GM18519 (cell line): ENCODE data around the gene CASKIN1.
A peak's percentile ranks its signal among the peaks of the same experiment; 100 is the strongest.

ENCODE experiments used
- ATAC-seq: cut with Tn5 transposase; IDR thresholded peaks from one replicate; pipeline ENCODE4 v1.9.1; 2021; ENCODE audit warnings: mild to moderate bottlenecking, moderate library complexity; ENCODE audit not compliant: unreplicated experiment, low FRiP score

Gene CASKIN1

DNA sequence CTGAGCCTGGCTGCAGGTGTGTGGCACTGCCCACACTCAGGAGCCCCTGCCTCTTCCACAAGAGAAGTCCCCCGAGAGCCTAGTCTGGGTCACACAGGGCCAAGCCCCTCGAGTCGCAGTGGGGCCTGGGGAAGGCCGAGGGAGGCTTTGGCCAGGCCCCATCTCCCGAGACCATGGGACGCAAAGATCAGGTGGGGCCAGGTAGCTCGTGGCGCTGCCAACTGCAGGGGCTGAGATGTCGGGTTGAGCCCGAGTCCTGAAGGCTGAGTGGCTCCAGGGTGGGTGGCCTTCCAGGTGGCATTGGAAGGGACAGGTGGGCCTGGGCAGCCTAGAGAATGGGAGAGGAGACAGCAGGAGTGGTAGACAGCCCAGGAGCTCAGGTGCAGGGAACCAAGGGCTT is 34.5 kb downstream of the CASKIN1 start:
- no peak for ATAC-seq

DNA sequence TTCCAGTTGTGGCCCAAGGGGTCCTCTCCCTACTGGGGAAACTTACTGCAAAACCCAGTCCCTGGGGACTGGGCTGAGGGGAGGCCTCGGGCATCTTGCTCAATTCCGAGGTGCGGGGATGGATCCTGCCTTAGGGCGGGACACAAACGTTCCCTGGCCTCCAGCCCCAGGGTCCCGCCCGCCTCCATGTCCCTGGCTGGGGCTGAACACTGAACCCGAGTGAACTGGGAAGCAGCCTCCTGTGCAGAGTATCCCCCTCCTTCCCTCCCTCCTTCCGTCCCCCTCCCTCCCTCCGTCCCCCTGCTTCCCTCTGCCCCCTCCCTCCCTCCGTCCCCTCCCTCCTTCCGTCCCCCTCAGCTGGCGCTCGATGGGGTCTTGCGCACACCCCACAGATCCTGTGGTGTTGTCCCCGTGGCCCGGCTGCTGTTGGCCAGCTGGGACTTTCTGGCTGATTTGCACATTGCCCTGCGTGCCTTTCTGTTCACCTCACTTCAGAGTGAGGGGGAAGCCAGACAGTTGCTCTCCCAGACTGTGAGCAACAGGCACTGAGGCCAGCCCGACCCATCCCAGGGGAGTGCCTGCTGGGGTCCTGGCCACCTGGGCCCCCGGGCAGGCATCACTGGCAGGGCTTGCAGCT is 35.4 kb downstream of the CASKIN1 start:
- ATAC-seq, result no peak

DNA sequence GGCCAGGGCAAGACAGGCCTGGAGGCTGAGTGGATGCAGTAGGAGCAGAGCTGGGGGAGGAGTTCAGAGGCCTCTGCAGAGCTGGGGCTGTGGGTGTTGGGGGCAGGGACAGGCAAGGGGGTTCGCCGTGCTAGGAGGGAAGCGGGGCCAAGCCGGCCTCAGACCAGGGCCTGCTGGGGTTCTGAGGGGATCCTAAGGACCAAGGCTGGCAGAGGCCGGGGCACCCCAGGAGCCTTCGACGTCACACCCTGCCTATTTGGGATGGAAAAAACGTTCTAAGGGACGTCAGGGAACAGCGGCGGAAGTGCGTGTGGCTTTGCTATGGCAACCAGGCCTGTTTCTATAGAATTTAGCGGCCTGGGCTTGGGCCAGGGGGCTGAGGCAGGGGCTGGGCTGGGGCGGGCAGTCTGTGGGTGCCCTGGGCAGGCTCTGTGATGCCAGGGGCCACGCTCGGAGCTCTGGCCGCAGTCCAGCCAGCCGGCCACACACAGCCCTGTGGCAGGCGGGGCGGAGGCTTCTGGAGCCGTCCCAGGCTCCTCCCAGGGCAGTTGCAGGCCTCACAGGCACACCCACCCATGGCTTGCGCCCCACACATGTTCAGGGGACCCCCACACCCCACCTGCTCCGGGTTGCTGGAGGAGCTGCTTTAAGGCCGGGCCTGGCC is 37.1 kb downstream of the CASKIN1 start:
- no peak for ATAC-seq

DNA sequence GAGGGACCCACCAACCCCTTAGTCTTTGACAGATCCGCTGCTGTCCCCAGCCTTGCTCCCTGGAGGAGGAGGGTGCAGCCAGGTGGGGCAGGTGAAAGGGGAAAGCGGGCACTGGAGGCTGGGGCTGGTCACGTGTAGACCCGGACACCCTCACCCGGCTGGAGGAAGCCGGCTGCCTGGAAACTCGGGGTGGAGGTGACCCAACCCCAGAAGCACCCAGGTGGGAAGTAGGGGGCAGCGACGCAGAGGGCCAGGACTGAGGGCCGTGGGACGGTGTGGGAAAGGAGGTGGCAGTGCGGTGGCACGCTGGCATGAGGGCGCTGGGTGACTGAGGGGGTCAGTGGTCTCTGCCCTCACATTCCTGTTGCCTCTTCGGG is 38.2 kb downstream of the CASKIN1 start:
- ATAC-seq, result no peak

DNA sequence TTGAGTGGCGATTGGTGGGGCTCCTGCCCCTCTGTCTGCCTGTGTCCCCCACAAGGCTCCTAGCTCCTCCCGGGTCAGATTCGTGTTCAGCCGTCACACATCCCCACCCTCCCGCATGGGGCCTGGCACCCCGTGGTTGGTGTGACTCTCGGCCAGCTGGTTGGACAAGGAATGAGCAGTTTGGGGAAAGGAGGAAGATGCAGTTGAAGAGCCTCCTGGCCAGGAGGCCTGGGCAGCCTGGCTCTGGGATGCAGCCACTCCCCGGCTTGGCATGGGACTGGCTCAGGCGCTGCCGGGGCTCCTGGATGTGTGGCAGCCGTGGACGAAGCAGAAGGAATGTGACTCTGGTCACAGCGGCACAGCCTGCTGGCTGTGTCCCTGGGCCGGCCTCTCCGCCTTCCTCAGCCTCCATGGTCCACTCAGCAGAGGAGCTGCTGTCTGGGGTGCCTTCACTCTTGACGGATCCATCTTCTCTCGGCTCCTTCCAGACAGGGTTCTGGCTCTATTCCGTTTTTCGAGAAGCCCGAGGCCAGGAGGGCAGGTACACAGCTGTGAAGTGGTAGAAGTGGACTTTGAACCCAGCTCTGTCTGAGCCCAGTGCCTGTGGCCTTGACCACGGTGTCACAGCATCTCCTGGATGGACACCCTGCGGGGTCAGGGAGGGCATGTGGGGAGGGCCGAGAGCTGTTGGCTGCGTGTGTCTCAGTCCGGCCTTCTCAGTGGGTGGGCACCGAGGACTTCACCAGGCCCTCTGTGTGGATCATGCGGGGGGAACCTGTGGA is 38.7 kb downstream of the CASKIN1 start:
- no peak for ATAC-seq

DNA sequence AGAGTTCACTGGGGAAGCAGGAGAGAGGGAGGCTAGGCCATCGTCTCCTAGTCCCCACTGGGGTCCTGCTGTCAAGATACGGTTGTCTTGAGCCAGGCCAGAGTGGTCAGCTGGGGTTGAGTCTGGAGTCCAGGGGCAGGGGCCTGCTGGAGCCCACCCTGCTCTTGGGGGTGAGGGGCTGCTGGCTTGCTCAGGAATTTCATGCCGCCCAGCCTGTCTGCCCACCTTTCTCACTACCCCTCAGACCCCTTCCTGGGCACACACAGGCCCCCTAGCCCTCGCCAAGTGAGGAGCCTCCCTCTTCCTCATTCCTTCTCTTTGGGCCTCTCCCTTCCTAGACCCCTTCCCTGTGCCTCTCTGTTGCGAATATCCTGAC is 39.6 kb downstream of the CASKIN1 start:
- no peak for ATAC-seq

DNA sequence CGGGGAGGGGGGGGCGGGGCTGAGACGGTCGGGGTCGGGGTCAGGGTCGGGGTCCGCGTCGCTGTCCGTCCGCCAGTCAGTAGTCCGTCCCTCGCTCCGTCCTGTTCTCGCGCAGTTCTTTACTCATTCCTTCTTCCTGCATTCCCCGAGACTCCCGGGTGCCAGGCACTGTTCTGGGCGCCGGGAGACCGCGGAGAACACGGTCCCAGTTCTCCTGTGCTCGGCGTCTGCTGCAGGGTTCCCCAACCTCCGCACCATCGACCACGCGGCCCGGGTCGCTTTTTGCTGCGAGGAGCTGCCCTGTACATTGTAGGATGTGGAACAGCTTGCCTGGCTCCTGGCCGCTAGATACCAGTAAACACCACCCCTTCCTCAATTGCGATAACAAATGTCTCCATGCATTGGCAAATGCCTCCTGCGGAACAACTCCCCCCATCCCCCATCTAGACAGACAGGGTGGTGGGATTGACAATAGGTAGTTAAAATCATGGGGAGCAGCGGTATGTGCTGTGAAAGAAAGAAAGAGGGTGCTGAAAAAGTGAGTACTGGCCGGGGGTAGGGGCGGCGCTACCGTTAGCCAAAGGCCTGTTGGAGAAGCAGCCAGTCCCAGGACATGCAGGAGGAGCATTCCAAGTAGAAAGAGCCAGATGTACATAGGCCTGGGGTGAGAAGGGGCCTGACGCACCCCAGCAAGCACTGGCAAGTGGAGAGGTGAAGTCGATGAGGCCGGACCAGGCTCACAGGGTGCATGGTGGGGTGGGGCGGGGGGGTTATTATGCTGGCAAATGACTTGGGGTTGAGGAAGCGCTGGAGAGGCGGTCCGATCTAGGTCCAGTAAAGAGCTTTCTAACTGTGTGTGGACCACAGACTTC is 40.2 kb downstream of the CASKIN1 start:
- ATAC-seq, result no peak

DNA sequence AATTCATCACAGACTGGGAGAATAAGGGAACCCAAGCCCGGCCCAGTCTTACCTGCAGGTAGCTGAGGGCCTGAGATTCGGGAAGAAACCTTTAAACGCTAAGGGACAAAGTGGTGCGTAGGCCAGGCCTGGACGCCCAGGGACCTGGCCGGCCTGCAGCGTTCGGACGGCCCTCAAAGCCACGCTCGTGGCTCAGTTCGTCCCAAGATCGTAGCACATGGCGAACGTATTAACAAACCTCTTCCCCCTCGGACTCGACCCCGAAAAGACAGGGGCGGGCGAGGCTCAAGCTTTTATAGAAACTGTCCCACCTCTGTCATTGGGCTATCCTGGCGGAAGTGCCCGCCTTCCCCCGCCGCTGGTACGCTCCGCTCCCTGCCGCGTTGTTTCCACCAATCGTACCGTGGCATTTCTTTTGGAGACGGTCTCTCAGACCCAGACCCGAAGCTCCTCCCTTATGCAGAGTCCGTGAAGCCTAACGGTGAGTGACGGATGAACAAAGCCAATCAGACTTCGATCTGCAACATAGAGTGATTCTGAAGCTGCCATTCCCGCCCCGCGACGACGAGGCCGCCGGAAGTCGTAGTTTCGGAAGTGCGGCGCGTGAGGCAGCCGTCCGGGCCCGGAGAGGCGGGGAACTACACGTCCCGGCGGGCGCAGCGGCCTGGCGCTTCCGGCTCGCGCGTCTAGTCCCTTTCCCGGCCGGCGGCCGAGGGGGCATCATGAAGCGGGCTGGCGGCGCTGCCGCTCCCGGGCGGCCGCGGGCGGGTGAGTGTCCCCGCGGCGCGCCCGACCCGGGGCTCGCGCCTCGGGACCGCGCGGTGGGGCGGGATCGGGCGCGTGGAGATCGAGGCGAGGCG is 41.1 kb downstream of the CASKIN1 start, which contains the start of gene TRAF7:
TSS of gene TRAF7 (plus strand) at position 692 of the 860 bp plus-strand sequence. CDS start 8,139 bp downstream, outside the sequence.
- peak; percentile 86 for ATAC-seq

DNA sequence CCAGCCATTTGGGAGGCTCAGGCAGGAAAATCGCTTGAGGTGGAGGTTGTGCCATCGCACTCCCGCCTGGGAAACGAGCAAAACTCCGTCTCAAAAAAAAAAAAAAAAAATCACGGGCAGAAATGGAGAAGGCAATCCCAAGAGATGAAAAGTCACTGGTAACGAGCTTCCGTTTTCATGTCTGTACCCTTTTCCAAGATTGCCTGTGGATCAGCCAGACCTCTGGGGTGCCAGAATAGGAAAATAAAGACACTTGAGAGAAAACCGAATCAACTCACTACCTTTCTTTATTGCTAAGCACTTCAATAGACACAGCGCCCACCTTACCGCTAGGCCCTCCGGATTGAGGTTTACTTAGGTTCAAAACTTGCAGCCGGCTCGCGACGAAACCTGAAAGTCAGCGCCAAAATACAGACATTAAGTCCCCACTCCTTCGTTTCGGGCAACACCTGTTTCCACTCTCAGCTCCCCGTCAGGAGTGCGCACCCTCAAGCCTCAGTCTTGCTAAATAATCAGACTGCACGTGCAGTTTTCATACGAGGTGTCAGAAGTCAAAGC is 41.8 kb downstream of the CASKIN1 start:
- no peak for ATAC-seq

DNA sequence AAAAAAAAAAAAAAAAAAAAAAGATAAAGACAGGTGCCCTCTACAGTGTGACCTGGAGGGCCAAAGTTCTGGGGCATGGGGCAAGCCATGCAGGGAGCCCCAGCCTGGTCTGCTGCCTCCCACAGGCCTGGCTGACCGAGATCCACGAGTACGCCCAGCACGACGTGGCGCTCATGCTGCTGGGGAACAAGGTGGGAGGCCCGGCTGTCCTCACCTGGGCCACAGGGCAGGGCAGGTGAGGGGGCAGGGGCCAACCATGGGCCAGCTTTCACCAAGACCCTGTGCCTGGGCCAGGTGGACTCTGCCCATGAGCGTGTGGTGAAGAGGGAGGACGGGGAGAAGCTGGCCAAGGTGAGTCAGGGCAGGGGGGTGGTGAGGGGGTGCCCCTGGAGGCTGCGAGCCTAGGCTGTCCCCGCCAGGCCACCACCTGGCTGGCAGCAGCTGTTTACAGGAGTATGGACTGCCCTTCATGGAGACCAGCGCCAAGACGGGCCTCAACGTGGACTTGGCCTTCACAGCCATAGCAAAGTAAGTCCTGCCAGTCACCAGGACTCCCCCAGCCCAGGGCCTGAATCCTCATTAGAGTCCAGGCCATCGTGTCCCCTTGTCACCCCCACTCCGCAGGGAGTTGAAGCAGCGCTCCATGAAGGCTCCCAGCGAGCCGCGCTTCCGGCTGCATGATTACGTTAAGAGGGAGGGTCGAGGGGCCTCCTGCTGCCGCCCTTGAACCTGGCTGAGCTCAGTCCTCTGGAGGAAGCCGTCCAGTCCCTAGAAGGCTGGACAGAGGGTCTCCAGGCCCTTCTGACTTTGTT is 43.5 kb downstream of the CASKIN1 start:
- ATAC-seq, result no peak

DNA sequence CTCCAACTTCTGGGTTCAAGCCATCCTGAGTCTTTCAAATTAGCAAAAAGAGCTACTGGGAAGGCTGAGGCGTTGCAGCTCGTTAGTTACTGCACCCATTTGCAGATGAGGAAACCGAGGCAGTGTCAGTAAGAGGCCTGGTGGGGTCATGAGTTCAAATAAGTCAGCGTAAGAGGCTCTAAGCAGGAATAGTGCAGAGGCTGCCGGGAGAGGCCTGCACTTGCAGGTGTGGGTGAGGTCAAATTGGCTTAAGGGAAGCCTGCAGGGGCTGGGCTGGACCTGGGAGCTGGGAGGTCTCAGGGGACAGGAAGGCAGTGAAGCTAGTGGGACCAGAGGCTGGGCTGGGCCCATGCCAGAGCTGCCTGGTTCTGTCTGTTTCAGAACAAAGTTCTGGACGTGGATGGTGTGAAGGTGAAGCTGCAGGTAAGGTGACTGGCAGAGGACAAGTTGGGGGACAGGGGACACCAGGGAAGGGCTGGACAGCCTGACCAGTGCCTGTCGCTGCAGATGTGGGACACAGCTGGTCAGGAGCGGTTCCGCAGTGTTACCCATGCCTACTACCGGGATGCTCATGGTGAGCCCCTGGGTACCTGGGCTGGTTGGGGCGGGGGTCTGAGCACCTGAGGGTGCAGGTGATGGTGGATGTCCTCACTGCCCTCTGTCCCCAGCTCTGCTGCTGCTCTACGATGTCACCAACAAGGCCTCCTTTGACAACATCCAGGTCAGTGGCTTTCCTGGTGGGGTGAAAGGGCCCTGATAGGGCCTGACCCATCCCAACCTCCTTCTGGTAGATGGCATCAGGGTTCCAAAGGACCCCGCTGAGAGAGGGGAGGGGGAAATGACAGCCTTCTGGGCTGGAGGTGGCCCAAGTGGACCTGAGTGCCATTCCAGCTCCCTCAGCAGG is 45.0 kb downstream of the CASKIN1 start:
- no peak for ATAC-seq

DNA sequence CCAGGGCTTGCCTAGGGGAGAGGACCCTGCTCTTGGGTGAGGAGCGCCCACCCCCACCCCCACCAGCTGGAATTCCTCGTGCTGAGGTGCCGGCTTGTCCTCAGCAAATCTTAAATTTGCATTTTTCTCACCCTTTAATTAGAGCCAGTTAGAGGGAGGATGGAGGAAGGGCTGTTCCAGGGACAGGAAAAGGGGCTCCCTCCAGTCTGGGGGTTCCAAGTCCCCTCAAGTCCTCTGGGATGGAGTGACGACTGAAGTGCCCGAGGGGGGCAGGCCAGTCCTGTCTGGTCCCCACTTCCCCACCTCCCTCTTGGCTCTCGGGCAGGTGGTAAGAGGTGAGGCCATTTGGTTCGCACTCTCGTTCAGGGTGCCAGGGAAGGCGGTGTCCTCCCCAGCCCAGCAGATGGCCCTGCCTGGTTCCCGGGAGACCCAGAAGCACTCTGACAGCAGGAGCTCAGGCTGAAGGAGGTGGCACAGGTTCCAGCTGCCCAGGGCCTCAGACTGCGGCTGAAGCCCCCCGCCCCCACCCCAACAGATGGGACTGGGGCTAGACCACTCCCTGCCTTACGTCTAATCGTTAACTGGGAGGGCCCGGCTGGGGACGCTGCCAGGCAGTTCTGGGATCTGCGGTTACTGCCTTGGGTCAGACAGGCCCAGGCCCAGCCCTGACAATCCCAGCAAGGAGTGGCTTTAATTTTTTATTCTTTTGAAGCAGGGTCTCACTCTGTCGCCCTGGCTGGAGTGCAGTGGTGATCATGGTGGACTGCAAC is 45.8 kb downstream of the CASKIN1 start:
- ATAC-seq, result no peak

DNA sequence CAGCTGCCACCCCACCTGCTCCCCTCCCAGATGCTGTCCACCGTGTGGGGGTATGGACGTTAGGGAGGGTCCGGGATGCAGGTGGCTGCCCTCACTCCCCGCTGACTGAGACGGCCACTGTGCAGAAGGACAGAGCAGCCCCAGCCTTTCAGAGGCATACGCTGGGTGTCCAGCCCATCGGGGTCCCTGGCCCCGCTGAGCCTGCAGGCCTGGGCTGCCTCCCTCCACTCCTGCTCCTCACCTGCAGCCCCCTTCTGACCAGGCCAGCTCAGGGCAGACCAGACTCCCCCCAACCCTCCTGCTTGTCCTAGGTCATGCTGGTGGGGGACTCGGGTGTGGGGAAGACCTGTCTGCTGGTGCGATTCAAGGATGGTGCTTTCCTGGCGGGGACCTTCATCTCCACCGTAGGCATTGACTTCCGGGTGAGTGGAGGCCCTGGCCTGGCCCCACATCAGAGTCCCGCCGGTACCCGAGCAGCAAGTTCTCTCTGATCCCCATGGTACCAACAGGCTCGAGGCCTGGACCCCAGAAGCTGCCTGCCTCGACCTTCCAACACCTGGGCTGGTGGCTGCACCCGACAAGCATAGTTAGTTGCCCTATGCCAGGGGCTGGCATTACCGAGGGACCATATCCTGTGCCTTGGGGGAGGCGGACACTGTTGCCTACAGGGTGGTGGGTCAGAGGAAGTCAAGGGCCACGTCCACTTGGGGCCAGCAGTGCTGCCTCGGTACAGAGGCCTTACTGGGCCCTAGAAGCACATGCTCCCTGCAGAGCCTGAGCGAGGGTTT is 46.6 kb downstream of the CASKIN1 start:
- ATAC-seq, result no peak

DNA sequence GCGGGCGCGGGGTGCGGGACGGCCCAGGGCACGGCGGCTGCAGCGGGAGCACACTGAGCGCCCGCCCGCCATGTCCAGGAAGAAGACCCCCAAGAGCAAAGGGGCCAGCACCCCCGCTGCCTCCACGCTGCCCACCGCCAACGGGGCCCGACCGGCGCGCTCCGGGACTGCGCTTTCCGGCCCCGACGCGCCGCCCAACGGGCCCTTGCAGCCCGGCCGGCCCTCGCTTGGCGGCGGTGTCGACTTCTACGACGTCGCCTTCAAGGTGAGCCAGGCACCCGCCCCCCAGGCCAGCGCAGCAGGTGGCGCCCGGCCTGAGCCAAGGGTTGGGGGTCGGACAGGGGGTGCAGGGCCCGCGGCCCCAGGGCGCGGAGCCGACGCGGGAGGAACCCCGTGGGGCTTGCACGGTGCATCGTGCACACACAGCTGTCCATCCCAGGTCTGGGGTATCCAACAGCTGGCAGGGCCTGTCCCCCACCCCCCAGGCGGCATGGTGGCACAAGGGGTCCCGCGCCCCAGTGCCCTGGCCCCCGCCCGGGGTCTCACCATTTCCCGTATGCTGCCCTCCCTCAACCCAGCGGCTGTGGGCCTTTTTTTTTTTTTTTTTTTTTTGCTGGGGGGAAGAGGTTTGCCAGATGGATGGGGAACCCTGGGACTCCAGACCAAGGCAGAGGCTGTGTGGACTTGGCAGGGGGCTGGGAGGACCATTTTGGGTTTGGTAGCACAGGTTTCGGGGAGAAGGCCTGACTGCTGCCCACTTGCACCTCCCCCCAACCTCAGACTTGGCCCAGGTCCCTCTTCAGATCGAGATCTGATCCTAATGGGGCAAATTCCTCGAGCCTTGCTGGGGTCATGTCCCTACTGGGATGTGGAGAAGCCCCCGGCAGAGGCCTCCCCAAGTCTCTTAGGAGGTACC is 47.4 kb downstream of the CASKIN1 start:
- ATAC-seq, result no peak
